Liver (tissue), 9 donors: ENCODE data around the gene MLF1. TPM values are rescaled to one million over a fixed set of nuclear protein-coding genes. Genes with fewer than 3 reads are reported as not detected.

Experiments used
- DNase-seq: peaks from one replicate; pipeline ENCODE4 v3.0.0-alpha.2; 2017; ENCODE audit warnings: low spot score
- H3K27ac ChIP-seq, 2 donors: one replicate each; pipeline ENCODE4 v1.7.0; 2013; ENCODE audit warnings: inconsistent platforms in 2 of 2, low read length in 2 of 2, control low read depth in 1 of 2, low read depth in 1 of 2, mild to moderate bottlenecking in 1 of 2
- H3K27me3 ChIP-seq, 4 donors: one replicate each; pipeline versions ENCODE4 v1.6.1 to v1.7.0; 2013; ENCODE audit warnings: low read length in 3 of 4, inconsistent platforms in 1 of 4, mild to moderate bottlenecking in 1 of 4, moderate library complexity in 1 of 4; ENCODE audit not compliant: control insufficient read depth in 4 of 4, insufficient read depth in 4 of 4
- H3K36me3 ChIP-seq, 4 donors: one replicate each; pipeline versions ENCODE4 v1.6.1 to v1.7.0; 2013; ENCODE audit warnings: low read length in 3 of 4, mild to moderate bottlenecking in 3 of 4, low read depth in 1 of 4, moderate library complexity in 1 of 4; ENCODE audit not compliant: control insufficient read depth in 4 of 4, insufficient read depth in 3 of 4
- H3K4me1 ChIP-seq, 4 donors: one replicate each; pipeline versions ENCODE4 v1.6.1 to v1.7.0; 2013; ENCODE audit warnings: low read length in 3 of 4, mild to moderate bottlenecking in 3 of 4, moderate library complexity in 1 of 4; ENCODE audit not compliant: control insufficient read depth in 4 of 4, insufficient read depth in 4 of 4
- H3K4me3 ChIP-seq, 3 donors: one replicate each; pipeline versions ENCODE4 v1.6.1 to v1.7.0; 2013; ENCODE audit warnings: low read length in 3 of 3, control low read depth in 1 of 3, low read depth in 1 of 3, mild to moderate bottlenecking in 1 of 3
- H3K9ac ChIP-seq, 2 donors: one replicate each; pipeline ENCODE4 v1.7.0; 2013; ENCODE audit warnings: low read length in 2 of 2, mild to moderate bottlenecking in 2 of 2, moderate library complexity in 2 of 2, control low read depth in 1 of 2, low read depth in 1 of 2
- H3K9me3 ChIP-seq, 4 donors: one replicate each; pipeline versions ENCODE4 v1.6.1 to v1.7.0; 2013; ENCODE audit warnings: low read length in 3 of 4; ENCODE audit not compliant: control insufficient read depth in 4 of 4
- CTCF ChIP-seq: fragments of 150-350 bp; IDR thresholded peaks from 2 replicates; pipeline ENCODE4 v1.5.1; 2017; ENCODE audit warnings: improper control_type of control experiment, low read depth, low read length; ENCODE audit not compliant: missing input control
- EGR1 ChIP-seq, 2 donors: IDR thresholded peaks; 2 replicates each; pipeline ENCODE4 v1.6.1; 2016 to 2018; ENCODE audit warnings: antibody characterized with exemption in 2 of 2, low read depth in 2 of 2
- FOXA1 ChIP-seq: IDR thresholded peaks from 2 replicates; pipeline ENCODE4 v1.6.1; 2016; ENCODE audit warnings: antibody characterized with exemption
- JUND ChIP-seq, 2 donors: IDR thresholded peaks; 2 replicates each; pipeline ENCODE4 v1.6.1; 2016; ENCODE audit warnings: antibody characterized with exemption in 2 of 2
- MAX ChIP-seq: IDR thresholded peaks from 2 replicates; pipeline ENCODE4 v1.6.1; 2016; ENCODE audit warnings: antibody characterized with exemption
- NR2F2 ChIP-seq: IDR thresholded peaks from 2 replicates; pipeline ENCODE4 v1.6.1; 2016; ENCODE audit warnings: antibody characterized with exemption
- RAD21 ChIP-seq, 2 donors: IDR thresholded peaks; 2 replicates each; pipeline ENCODE4 v1.6.1; 2016; ENCODE audit warnings: antibody characterized with exemption in 2 of 2, mild to moderate bottlenecking in 2 of 2
- YY1 ChIP-seq: IDR thresholded peaks from 2 replicates; pipeline ENCODE4 v1.6.1; 2016; ENCODE audit warnings: antibody characterized with exemption, mild to moderate bottlenecking
- ZBTB33 ChIP-seq: IDR thresholded peaks from 2 replicates; pipeline ENCODE4 v1.6.1; 2016; ENCODE audit warnings: antibody characterized with exemption
- WGBS: extraction: QIAGEN DNeasy Blood & Tissue Kit; methylation state at CpG from one replicate; pipeline ENCODE4 v1.1.7; 2013; 5-methylcytosine and 5-hydroxymethylcytosine counted together
- polyA plus RNA-seq, 2 donors: library from polyadenylated mRNA; stranded (reverse) in 1 of 2; unstranded in 1 of 2; fragments of 200-250 nt in 1 of 2; fragments of >200 nt in 1 of 2; fragmentation: Nextera tagmentation in 1 of 2; extraction: Ambion mirVana in 1 of 2; gene quantifications; one replicate each; pipeline versions ENCODE4 v1.2.1 to v1.2.3, GENCODE V29; 2013 to 2015
- total RNA-seq, 2 donors: library from RNA; depleted of rRNA; stranded (reverse); fragments of >200 nt; gene quantifications; one replicate each; pipeline ENCODE4 v1.2.3, GENCODE V29; 2014
- donor health status: healthy.
- donor health status: healthy.
- donor health status: healthy.
- donor health status: healthy.
- donor health status: healthy.

MLF1 gene
- total and polyA plus RNA-seq, 4 donors: 0.20 to 3.3 (median 0.45) TPM

GRCh38 chr3:158562674-158563073 lies 8.3 kb upstream of the MLF1 start:
- no peak for TF ChIP-seq JUND (IDR thresholded peaks at IDR 0.05)
- no peak for TF ChIP-seq EGR1 (IDR thresholded peaks at IDR 0.05; ENCODE audit: low read depth in 2 of 2)
- no peak overlapping the region for H3K27ac ChIP-seq
- WGBS: 79% methylated on average over 5 of the region's 5 CpGs
- no peaks in the 10 kb centered on the region for H3K36me3 ChIP-seq
- no peak overlapping the region for H3K4me3 ChIP-seq
- H3K9me3 ChIP-seq: peaks cover 0 to 3% (median 0%) of the 10 kb centered on the region in 4 donors
- H3K4me1 ChIP-seq: no peaks in the 10 kb centered on the region
- H3K27me3 ChIP-seq: peaks cover 0 to 4% (median 0%) of the 10 kb centered on the region in 4 donors
- H3K9ac ChIP-seq: no peak overlapping the region
- DNase-seq: no peak

GRCh38 chr3:158563076-158563475 lies 7.9 kb upstream of the MLF1 start:
- DNase-seq: no peak
- Histone ChIP-seq H3K9ac (no peak overlapping the region), H3K4me3 (no peak overlapping the region), H3K4me1 (no peaks in the 10 kb centered on the region), H3K27me3 (peaks cover 0 to 4% (median 0%) of the 10 kb centered on the region in 4 donors), H3K9me3 (peaks cover 0 to 3% (median 0%) of the 10 kb centered on the region in 4 donors), H3K36me3 (no peaks in the 10 kb centered on the region), H3K27ac (no peak overlapping the region)
- TF ChIP-seq CTCF (no peak), YY1 (no peak), MAX (no peak)

- peaks cover 0 to 3% (median 0%) of the 10 kb centered on the region in 4 donors for H3K9me3 ChIP-seq
- H3K27me3 ChIP-seq: peaks cover 0 to 6% (median 1%) of the 10 kb centered on the region in 4 donors
- H3K9ac ChIP-seq: no peak overlapping the region
- no peak overlapping the region for H3K27ac ChIP-seq
- H3K36me3 ChIP-seq: no peaks in the 10 kb centered on the region
- no peak for TF ChIP-seq NR2F2
- no peak for TF ChIP-seq EGR1 (IDR thresholded peaks at IDR 0.05; ENCODE audit: low read depth in 2 of 2)
- no peak for TF ChIP-seq YY1
- TF ChIP-seq ZBTB33: no peak
- no peak for TF ChIP-seq MAX
- no peak for TF ChIP-seq RAD21 (IDR thresholded peaks at IDR 0.05)
- no peak for TF ChIP-seq FOXA1
- no peak overlapping the region for H3K4me3 ChIP-seq
- H3K4me1 ChIP-seq: no peaks in the 10 kb centered on the region
- WGBS: 95% methylated on average over 6 of the region's 6 CpGs
- DNase-seq: no peak
Measured at GRCh38 chr3:158565076-158565475, 5.9 kb upstream of the MLF1 start.
